Measurements from ENCODE around the gene BRD3.

BRD3 gene

GRCh38 chr9:134035041-134036039, 32.5 kb downstream of the BRD3 start:
- no peak for DNase-seq

GRCh38 chr9:134034215-134035040, 33.4 kb downstream of the BRD3 start:
- DNase-seq = no peak

GRCh38 chr9:134033516-134034214, 34.2 kb downstream of the BRD3 start:
- DNase-seq = no peak

GRCh38 chr9:134032456-134033222, 35.2 kb downstream of the BRD3 start:
- no peak for DNase-seq

- DNase-seq = no peak
Observed at GRCh38 chr9:134031783-134032182, 36.0 kb downstream of the BRD3 start.

GRCh38 chr9:134030821-134031470, 36.9 kb downstream of the BRD3 start:
- no peak for DNase-seq

- no peak for DNase-seq
Observed at GRCh38 chr9:134029248-134030226, 38.3 kb downstream of the BRD3 start.

- no peak for DNase-seq
Observed at GRCh38 chr9:134028575-134029247, 39.1 kb downstream of the BRD3 start.

GRCh38 chr9:134028076-134028475, 39.8 kb downstream of the BRD3 start:
- DNase-seq = no peak

GRCh38 chr9:134027561-134027960, 40.3 kb downstream of the BRD3 start:
- no peak for DNase-seq

- DNase-seq = no peak
Observed at GRCh38 chr9:134026981-134027380, 40.8 kb downstream of the BRD3 start.

GRCh38 chr9:134026581-134026980, 41.2 kb downstream of the BRD3 start:
- no peak for DNase-seq

GRCh38 chr9:134025606-134026541, 42.0 kb downstream of the BRD3 start:
- DNase-seq = no peak

GRCh38 chr9:134024828-134025605, 42.8 kb downstream of the BRD3 start, which contains the start of gene BRD3OS:
TSS of gene BRD3OS (plus strand) at chr9:134025481. CDS start at chr9:134026748, 1,267 bp downstream.
- DNase-seq = no peak

- no peak for DNase-seq
Observed at GRCh38 chr9:134024214-134024792, 43.5 kb downstream of the BRD3 start.

- DNase-seq = no peak
Observed at GRCh38 chr9:134014946-134015345, 52.9 kb downstream of the BRD3 start.

GRCh38 chr9:134011401-134011800, 56.4 kb downstream of the BRD3 start:
- DNase-seq = no peak

Measured in cortex of kidney (tissue), 1 donor.